ENCODE data around the gene CCDC188. TPM values are rescaled to one million over a fixed set of nuclear protein-coding genes. Genes with fewer than 3 reads are reported as not detected.

Gene CCDC188
- total RNA-seq, 2 donors from 2014 or later: 0.22 to 0.32 TPM

DNA sequence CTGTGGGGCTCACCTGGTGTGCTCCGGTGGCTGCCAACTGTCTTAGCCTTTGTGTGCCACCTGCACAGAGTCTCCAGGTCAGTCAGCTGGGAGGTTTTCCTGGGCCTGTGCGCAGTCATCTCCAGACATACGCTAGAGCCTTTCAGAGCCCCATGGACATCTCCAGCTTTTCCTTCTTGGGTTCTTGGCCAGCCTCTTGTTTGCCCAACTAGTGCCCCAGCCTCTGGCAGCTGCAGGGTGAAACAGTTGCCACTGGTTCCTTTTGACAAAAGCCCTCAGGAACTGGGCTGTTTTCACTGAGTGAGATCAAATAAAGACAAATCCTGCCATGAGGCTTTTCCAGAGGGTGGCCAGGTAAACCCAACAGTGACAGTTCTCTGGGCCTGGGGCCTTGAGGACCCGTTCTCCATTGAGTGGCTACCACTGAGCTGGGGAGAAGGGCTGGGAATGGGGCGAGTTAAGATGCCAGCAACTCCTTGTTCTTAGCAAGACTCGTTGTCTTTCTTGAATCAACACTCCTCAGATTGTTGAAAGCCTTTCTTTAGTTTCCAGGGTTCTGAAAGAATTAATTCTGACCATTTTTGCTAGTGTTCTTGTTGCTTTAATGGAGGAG lies 51.6 kb downstream of the CCDC188 start:
- H3K4me3 ChIP-seq: no peak overlapping the region
- no peak for DNase-seq
- intact Hi-C loops (cut with DNase I): no loop called here
- no peaks in the 10 kb centered on the region for H3K4me1 ChIP-seq
- TF ChIP-seq, protein P1, sequence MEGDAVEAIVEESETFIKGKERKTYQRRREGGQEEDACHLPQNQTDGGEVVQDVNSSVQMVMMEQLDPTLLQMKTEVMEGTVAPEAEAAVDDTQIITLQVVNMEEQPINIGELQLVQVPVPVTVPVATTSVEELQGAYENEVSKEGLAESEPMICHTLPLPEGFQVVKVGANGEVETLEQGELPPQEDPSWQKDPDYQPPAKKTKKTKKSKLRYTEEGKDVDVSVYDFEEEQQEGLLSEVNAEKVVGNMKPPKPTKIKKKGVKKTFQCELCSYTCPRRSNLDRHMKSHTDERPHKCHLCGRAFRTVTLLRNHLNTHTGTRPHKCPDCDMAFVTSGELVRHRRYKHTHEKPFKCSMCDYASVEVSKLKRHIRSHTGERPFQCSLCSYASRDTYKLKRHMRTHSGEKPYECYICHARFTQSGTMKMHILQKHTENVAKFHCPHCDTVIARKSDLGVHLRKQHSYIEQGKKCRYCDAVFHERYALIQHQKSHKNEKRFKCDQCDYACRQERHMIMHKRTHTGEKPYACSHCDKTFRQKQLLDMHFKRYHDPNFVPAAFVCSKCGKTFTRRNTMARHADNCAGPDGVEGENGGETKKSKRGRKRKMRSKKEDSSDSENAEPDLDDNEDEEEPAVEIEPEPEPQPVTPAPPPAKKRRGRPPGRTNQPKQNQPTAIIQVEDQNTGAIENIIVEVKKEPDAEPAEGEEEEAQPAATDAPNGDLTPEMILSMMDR (IDR thresholded peaks at IDR 0.05): no peak
- H3K27ac ChIP-seq: no peak overlapping the region
- no peaks in the 10 kb centered on the region for H3K9me3 ChIP-seq
- no peaks in the 10 kb centered on the region for H3K27me3 ChIP-seq
- H3K36me3 ChIP-seq: peaks cover 22% of the 10 kb centered on the region
- no peak overlapping the region for H3K9ac ChIP-seq (ENCODE audit: low read depth in 2 of 2, low read length in 2 of 2)

Small RNA genes lying within 50 kb of the gene (microRNA-seq; reads per million reads assigned to microRNA genes)
- gene MIR6816: not detected

Other genes with a start within 250 kb of the CCDC188 start
- gene COMT, start 209.3 kb downstream of the CCDC188 start, total RNA-seq: 100 to 1,000 TPM in 1 of 2 donors, 10 to 100 TPM in 1; 70.0 to 125 TPM
- 10 to 100 TPM; 22.3 to 29.5 TPM for gene TXNRD2, start 209.2 kb downstream of the CCDC188 start, total RNA-seq
- gene ARVCF, start 134.2 kb downstream of the CCDC188 start, total RNA-seq: 10 to 100 TPM; 11.7 to 18.5 TPM
- gene TANGO2, start 129.9 kb downstream of the CCDC188 start, total RNA-seq: 10 to 100 TPM; 22.1 to 34.1 TPM
- gene DGCR8, start 70.8 kb downstream of the CCDC188 start, total RNA-seq: 10 to 100 TPM; 21.1 to 52.7 TPM
- 100 to 1,000 TPM in 1 of 2 donors, 10 to 100 TPM in 1; 71.2 to 266 TPM for gene RANBP1, start 35.0 kb downstream of the CCDC188 start, total RNA-seq
- gene TRMT2A, start 33.8 kb downstream of the CCDC188 start, total RNA-seq: 10 to 100 TPM; 31.9 to 63.6 TPM
- 10 to 100 TPM; 27.9 to 34.1 TPM for gene ZDHHC8, start 19.3 kb downstream of the CCDC188 start, total RNA-seq
- 1 to 10 TPM; 6.1 to 8.5 TPM for gene RTN4R, start 117.3 kb upstream of the CCDC188 start, total RNA-seq
- 10 to 100 TPM; 27.0 to 35.6 TPM for gene DGCR6L, start 169.0 kb upstream of the CCDC188 start, total RNA-seq
- gene ZNF74, start 243.1 kb upstream of the CCDC188 start, total RNA-seq: 1 to 10 TPM; 6.2 to 7.8 TPM